NCI-H2107 (cell line): Measurements from ENCODE around the gene ANKRD44.

Experiments used
- DNase-seq: peaks from one replicate; lab custom pipeline; 2025; lab: John Stamatoyannopoulos, UW

Gene ANKRD44

GRCh38 chr2:197141702-197142473 is 168.7 kb downstream of the ANKRD44 start:
- DNase-seq: no peak

GRCh38 chr2:197140045-197140444 is 170.5 kb downstream of the ANKRD44 start:
- DNase-seq: no peak

- no peak for DNase-seq
These were observed 172.1 kb downstream of the ANKRD44 start for GRCh38 chr2:197138506-197138905.

DNA sequence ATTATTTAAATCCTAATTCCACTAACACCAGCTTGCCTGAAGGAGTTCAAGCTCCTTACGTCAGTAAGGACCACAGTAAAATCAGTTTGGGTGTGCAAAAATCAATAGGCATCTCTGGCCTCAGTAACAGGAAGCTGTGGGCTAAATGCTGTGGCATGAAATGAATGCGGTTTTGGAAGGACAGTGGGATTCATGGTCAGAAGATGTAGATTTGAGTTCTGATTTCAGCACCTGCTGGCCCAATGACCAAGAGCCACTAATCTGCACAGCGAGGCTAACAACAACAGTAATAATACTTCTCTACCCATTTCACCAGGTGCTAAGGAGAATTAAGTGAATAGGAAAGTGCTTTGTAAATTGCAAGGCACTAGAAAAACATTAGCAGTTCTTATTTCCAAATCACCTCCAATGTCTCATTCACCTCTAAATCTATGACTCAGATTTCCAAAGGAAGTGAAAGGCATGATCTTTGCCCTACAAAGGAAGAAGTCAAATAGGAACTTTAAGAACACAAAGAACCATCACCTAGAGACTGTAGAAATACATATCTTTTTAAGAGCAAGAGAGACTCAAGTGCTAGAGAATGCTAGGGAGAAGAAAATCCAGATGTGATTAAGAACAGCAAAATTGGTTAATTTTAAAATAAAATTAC is 172.6 kb downstream of the ANKRD44 start:
- no peak for DNase-seq

DNA sequence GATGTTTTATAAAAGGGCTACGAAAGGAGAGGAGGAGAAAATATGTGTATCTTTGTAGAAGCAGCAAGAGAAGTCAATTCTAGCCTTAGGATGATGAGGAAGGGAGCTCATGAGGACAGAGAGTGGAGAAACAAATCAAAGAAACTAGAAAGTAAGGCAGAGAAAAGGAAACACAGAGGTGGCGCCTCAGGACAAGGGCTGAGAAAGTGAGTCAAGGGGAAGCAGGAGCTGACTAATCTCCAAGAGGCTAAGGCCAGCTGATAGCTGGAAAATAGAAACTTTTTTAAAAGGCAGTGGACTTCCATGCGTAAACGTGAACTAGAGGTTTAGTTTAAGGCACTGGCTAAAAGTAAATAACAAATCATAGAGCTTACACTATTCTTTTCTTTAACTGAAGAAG is 173.3 kb downstream of the ANKRD44 start:
- no peak for DNase-seq

DNA sequence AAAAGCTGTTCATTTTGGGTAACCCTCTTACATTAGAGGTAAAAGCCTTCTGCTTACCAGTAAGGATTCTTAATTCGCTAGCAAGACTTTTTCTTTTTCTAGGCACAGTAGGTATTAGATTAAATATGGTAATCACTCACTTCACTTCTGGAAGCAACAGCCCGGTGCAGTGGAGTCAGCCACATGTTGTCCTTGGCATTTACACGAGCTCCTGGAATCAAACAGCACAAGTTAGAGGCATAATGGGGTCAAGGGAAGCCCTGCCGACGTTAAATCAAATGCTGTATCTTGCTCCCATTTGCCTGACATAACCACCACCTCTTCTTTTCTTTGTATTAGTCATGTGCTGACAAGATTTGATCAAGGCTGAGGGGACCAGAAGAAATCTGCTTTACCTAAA is 174.1 kb downstream of the ANKRD44 start:
- DNase-seq: no peak

GRCh38 chr2:197135806-197136205 is 174.8 kb downstream of the ANKRD44 start:
- DNase-seq: no peak

GRCh38 chr2:197134206-197134605 is 176.4 kb downstream of the ANKRD44 start:
- DNase-seq: no peak

GRCh38 chr2:197131558-197131855 is 179.1 kb downstream of the ANKRD44 start:
- no peak for DNase-seq

GRCh38 chr2:197130318-197130717 is 180.3 kb downstream of the ANKRD44 start:
- no peak for DNase-seq

- DNase-seq: no peak
These were observed 181.7 kb downstream of the ANKRD44 start for GRCh38 chr2:197128897-197129296.

GRCh38 chr2:197128126-197128525 is 182.5 kb downstream of the ANKRD44 start:
- no peak for DNase-seq

DNA sequence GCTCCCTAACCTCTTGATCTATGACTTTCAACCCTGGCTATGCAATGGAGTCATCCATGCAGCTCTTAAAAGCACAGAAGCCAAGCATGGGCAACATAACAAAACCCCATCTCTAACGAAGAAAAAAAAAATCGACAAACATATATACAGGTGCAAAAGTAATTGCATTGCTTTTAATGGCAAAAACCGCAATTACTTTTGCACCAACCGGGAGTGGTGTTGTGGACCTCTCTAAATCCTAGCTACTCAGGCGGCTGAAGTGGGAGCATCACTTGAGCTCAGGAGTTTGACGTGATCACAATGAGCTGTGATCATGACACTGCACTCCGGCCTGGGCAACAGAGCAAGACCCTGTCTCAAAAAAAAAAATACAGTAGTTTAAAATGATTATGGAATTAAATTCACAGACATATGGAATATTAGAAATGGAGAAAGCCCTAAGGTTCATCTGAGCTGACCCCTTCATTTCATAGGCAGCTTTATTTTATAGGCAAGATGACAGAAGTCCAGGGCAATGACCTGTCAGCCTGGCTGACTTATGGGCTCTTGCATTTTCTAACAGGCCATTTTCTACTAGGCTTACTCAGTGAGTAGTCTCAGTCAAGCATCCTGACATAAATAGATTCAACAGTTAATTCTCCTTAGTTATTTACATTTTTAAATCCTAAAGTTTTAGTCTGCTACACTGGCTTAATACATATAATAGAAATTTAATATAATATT is 183.8 kb downstream of the ANKRD44 start:
- DNase-seq: no peak

DNA sequence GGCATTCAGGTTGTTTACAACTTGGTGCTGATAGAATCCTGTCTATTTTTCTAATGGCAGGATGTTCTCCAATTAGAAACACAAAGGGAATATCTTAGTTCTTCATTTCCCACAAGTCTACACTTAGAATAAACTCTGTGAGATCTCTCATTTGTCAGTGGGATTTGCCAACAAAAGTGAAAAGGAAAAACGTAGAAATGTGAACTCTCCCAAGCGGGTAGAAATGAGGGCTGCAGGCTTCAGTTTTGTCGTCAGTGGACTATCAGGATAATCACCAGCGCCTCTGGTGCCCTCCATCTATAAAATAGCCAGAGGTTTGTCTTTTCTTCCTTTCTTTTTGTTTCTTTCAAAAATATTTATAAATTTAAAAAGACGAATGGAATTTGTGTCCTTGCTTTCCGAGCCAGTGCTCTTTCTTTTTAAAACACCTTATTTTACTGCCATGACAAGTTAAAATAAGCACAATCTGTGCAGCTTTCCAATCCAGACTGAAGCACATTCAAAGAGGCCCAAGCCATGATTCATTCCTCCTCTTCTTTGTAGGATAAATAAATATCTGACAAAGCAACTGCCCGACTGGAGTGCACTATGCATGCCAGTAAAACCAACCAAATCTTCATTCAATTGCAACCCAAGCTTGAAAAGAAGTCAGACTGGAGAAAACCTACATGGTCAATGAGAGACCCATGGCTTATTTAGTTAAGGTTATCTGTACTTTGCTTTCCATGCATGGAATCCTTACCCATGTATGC is 185.8 kb downstream of the ANKRD44 start:
- no peak for DNase-seq

GRCh38 chr2:197122821-197123220 is 187.8 kb downstream of the ANKRD44 start:
- no peak for DNase-seq

GRCh38 chr2:197121756-197122385 is 188.7 kb downstream of the ANKRD44 start:
- DNase-seq: no peak

GRCh38 chr2:197121255-197121654 is 189.3 kb downstream of the ANKRD44 start:
- DNase-seq: no peak

DNA sequence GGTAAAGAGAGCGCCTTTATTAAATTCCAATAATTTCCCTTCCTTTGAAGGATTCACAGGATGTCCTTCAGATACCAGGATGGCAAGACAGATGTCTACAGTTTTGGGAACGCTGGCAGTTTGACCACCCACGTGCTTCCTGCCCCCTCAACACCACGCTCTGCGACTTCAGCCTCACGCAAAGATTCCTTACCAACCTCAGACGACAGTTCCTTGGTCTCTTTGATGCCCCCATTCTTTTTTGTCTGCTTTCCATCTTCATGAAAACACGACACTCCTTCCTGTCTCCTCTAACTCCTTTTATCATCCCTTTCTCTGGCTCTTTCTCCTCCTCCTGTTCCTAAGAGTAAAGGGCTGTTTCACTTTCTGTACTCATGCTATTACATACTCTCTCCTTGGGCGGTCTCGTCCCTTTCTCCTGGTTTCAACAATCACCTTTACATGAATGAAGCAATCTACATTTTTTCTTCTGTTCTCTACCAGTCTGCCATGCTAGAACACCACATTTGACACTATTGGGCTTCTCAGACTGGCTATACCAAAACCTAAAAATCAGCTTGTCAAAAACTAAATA is 194.2 kb downstream of the ANKRD44 start:
- no peak for DNase-seq

GRCh38 chr2:197115325-197115724 is 195.3 kb downstream of the ANKRD44 start:
- DNase-seq: no peak

GRCh38 chr2:197113275-197113711 is 197.3 kb downstream of the ANKRD44 start:
- DNase-seq: no peak

DNA sequence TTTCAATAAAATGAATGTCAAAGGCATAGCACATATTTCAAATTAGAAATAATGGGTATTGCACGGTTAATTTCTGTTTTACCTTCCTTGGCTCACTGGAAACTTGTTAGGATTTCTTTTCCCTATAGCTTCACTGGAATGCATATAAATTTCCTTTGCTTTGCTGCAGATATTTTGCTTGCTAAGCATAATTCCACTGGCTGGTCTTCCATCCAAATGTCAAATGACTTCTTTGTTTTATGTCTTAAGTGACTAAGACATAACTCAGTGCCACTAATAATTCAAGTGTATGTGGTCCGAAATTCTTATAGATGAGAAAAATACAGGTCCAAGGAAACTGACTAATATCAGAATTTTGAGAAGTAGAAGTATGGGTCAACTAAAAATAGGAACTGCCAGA is 201.3 kb downstream of the ANKRD44 start:
- DNase-seq: no peak

- DNase-seq: no peak
These were observed 201.8 kb downstream of the ANKRD44 start for GRCh38 chr2:197108758-197109157.
